ENCODE measurements around the gene NOL4L.
"Not testable (repeated sequence)": the region's sequence is repeated elsewhere in the genome, so short reads cannot be mapped to it uniquely, and the experiment has no call there.

The NOL4L gene

GRCh38 chr20:32600681-32601237 is 15.6 kb upstream of the NOL4L start:
- no peak overlapping the region for H3K27ac ChIP-seq
- TF ChIP-seq CTCF (conservative IDR thresholded peaks at IDR 0.05) (no peak), ZFX (IDR thresholded peaks at IDR 0.05) (no peak)

GRCh38 chr20:32599783-32600340 is 14.7 kb upstream of the NOL4L start:
- no peak for TF ChIP-seq CTCF (conservative IDR thresholded peaks at IDR 0.05)
- no peak for TF ChIP-seq ZFX (IDR thresholded peaks at IDR 0.05)

GRCh38 chr20:32598606-32599005 is 13.5 kb upstream of the NOL4L start:
- no peak for TF ChIP-seq CTCF (conservative IDR thresholded peaks at IDR 0.05)
- TF ChIP-seq ZFX (IDR thresholded peaks at IDR 0.05), result no peak
- no peak overlapping the region for H3K27ac ChIP-seq

More at GRCh38 chr20:32599783-32600340, 14.7 kb upstream of the NOL4L start:
- no peak overlapping the region for H3K27ac ChIP-seq

GRCh38 chr20:32597714-32598113 is 12.6 kb upstream of the NOL4L start:
- H3K27ac ChIP-seq, result no peak overlapping the region
- TF ChIP-seq ZFX (IDR thresholded peaks at IDR 0.05) (no peak), CTCF (conservative IDR thresholded peaks at IDR 0.05) (no peak)

- no peak overlapping the region for H3K27ac ChIP-seq
Observed at GRCh38 chr20:32596681-32597252, 11.6 kb upstream of the NOL4L start.

GRCh38 chr20:32595143-32595542 is 10.0 kb upstream of the NOL4L start:
- no peak for TF ChIP-seq CTCF (conservative IDR thresholded peaks at IDR 0.05)
- no peak for TF ChIP-seq ZFX (IDR thresholded peaks at IDR 0.05)

More at GRCh38 chr20:32596681-32597252, 11.6 kb upstream of the NOL4L start:
- TF ChIP-seq CTCF (conservative IDR thresholded peaks at IDR 0.05) (no peak), ZFX (IDR thresholded peaks at IDR 0.05) (no peak)

GRCh38 chr20:32594669-32595068 is 9.5 kb upstream of the NOL4L start:
- H3K27ac ChIP-seq, result not testable (repeated sequence)

More at GRCh38 chr20:32595143-32595542, 10.0 kb upstream of the NOL4L start:
- no peak overlapping the region for H3K27ac ChIP-seq

GRCh38 chr20:32594204-32594603 is 9.1 kb upstream of the NOL4L start:
- TF ChIP-seq ZFX (IDR thresholded peaks at IDR 0.05), result no peak
- no peak overlapping the region for H3K27ac ChIP-seq

- not testable (repeated sequence) for H3K27ac ChIP-seq
Observed at GRCh38 chr20:32592616-32593015, 7.5 kb upstream of the NOL4L start.

Measured in C4-2B (cell line).